Measurements from ENCODE around the gene ARFIP2.

The ARFIP2 gene

DNA sequence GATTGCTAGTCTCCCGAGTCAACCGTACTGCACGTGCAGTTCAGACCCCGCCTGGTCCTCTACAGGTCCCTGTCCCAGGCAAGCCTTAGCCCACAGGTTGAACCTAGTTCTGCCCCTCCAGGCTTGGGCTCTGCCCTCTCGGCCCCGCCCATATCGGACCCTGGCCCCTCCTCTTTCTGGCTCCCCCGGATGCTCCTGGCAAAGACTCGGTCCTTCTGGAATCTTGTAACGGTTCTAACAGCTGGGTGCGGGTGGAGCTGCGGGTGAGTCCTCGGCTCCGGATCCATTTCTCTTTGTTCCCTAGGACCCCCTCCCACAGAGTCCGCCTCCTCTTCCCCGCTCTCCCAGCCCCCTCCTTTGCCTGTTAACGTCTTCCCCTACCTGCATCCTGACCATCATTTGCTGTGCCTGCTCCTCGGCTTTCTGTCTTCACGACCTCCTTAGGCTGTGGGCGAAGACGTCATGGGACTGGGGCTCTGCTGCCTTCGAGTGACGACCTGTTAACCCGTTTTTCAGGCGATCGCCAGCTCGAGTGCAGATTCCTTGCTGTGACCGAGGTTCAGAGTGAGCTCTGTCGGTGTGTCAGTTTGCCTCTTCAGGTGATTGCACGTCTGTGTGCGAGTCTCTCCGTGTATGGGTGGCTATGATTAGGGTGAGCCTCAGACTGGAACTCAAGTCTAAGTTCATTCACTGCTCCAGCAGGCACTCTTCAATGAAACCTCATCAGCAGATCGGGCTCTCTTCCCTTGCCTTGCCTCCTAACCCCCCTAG, 16.1 kb upstream of the ARFIP2 start, which contains the start of gene DNHD1:
Gene DNHD1 (plus strand): TSS at position 212 of the 771 bp plus-strand sequence. CDS start 936 bp downstream, outside the sequence.
- no peak for DNase-seq (ENCODE audit: extremely low read depth, low read depth)
- TF ChIP-seq, protein P1, sequence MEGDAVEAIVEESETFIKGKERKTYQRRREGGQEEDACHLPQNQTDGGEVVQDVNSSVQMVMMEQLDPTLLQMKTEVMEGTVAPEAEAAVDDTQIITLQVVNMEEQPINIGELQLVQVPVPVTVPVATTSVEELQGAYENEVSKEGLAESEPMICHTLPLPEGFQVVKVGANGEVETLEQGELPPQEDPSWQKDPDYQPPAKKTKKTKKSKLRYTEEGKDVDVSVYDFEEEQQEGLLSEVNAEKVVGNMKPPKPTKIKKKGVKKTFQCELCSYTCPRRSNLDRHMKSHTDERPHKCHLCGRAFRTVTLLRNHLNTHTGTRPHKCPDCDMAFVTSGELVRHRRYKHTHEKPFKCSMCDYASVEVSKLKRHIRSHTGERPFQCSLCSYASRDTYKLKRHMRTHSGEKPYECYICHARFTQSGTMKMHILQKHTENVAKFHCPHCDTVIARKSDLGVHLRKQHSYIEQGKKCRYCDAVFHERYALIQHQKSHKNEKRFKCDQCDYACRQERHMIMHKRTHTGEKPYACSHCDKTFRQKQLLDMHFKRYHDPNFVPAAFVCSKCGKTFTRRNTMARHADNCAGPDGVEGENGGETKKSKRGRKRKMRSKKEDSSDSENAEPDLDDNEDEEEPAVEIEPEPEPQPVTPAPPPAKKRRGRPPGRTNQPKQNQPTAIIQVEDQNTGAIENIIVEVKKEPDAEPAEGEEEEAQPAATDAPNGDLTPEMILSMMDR (IDR thresholded peaks at IDR 0.05; ENCODE audit: low read depth, low read length, missing control alignments): no peak
- no peak within 1 kb of the TSS for H3K4me3 ChIP-seq (replicated peaks; ENCODE audit: low read depth, low read length)

GRCh38 chr11:6489306-6489705, 8.2 kb upstream of the ARFIP2 start:
- TF ChIP-seq, protein P1 (IDR thresholded peaks at IDR 0.05; ENCODE audit: low read depth, low read length, missing control alignments): no peak
- no peak overlapping the region for H3K4me3 ChIP-seq (replicated peaks; ENCODE audit: low read depth, low read length)
- no peak for DNase-seq (ENCODE audit: extremely low read depth, low read depth)

- H3K4me3 ChIP-seq (replicated peaks; ENCODE audit: low read depth, low read length): no peak overlapping the region
- no peak for DNase-seq (ENCODE audit: extremely low read depth, low read depth)
- TF ChIP-seq, protein P1 (IDR thresholded peaks at IDR 0.05; ENCODE audit: low read depth, low read length, missing control alignments): no peak
These were observed 7.7 kb upstream of the ARFIP2 start for GRCh38 chr11:6488821-6489220.

GRCh38 chr11:6488342-6488741, 7.2 kb upstream of the ARFIP2 start:
- DNase-seq (ENCODE audit: extremely low read depth, low read depth): no peak
- TF ChIP-seq, protein P1 (IDR thresholded peaks at IDR 0.05; ENCODE audit: low read depth, low read length, missing control alignments): no peak
- no peak overlapping the region for H3K4me3 ChIP-seq (replicated peaks; ENCODE audit: low read depth, low read length)

GRCh38 chr11:6486938-6487337, 5.8 kb upstream of the ARFIP2 start:
- no peak overlapping the region for H3K4me3 ChIP-seq (replicated peaks; ENCODE audit: low read depth, low read length)
- TF ChIP-seq, protein P1 (IDR thresholded peaks at IDR 0.05; ENCODE audit: low read depth, low read length, missing control alignments): no peak
- no peak for DNase-seq (ENCODE audit: extremely low read depth, low read depth)

DNA sequence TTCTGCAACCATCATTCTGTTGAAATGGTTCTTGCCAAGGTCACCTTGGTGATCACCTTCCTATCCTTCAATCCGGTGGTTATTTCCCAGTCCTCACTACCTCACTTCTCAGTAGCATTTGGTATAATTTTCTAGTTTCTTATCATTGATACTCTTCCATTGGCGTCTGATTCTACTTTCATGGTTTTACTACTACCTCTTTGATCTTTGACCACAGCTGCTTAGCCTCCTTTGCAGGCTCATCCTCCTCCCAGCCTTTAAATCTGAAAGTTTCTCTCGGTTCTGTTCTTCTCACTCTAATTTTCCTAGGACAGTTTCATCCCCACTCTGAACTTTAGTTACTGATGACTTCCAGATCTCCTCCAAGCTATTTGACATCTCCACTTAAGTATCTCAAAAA, 5.1 kb upstream of the ARFIP2 start:
- DNase-seq (ENCODE audit: extremely low read depth, low read depth): no peak
- H3K4me3 ChIP-seq (replicated peaks; ENCODE audit: low read depth, low read length): no peak overlapping the region
- TF ChIP-seq, protein P1 (IDR thresholded peaks at IDR 0.05; ENCODE audit: low read depth, low read length, missing control alignments): no peak

All from HFF-Myc (cell line).